Naive B cell (primary cell): ENCODE measurements around the gene KLHL25. TPM values are rescaled to one million over a fixed set of nuclear protein-coding genes. Genes with fewer than 3 reads are reported as not detected.

Experiments used
- ATAC-seq, 2 donors: fragments of 150-1000 bp; cut with Tn5 transposase; 2 replicates each; pipeline ENCODE4 v1.10.0; 2021; ENCODE audit warnings: low read depth in 2 of 2, mild to moderate bottlenecking in 2 of 2, moderate library complexity in 2 of 2
- DNase-seq: peaks from one replicate; pipeline ENCODE4 v3.0.0; 2022
- H3K27ac Mint-ChIP-seq, 6 donors: one replicate each; pipeline ENCODE4 v1.8.0; 2020 to 2022; ENCODE audit warnings: mild to moderate bottlenecking in 6 of 6, mixed read lengths in 6 of 6, moderate library complexity in 5 of 6, inconsistent platforms in 2 of 6
- H3K27me3 Mint-ChIP-seq, 3 donors: one replicate each; pipeline ENCODE4 v1.8.0; 2021 to 2022; ENCODE audit warnings: mixed read lengths in 3 of 3, mild to moderate bottlenecking in 1 of 3
- H3K36me3 Mint-ChIP-seq, 2 donors: one replicate each; pipeline ENCODE4 v1.8.0; 2020 to 2022; ENCODE audit warnings: mixed read lengths in 2 of 2, inconsistent platforms in 1 of 2, mild to moderate bottlenecking in 1 of 2
- H3K4me1 Mint-ChIP-seq, 3 donors: one replicate each; pipeline ENCODE4 v1.8.0; 2020 to 2022; ENCODE audit warnings: mixed read lengths in 3 of 3, inconsistent platforms in 1 of 3, mild to moderate bottlenecking in 1 of 3, moderate library complexity in 1 of 3
- H3K4me3 Mint-ChIP-seq, 8 donors: one replicate each; pipeline ENCODE4 v1.8.0; 2020 to 2022; ENCODE audit warnings: mild to moderate bottlenecking in 8 of 8, mixed read lengths in 8 of 8, moderate library complexity in 8 of 8, inconsistent platforms in 2 of 8
- H3K9me3 Mint-ChIP-seq, 7 donors: one replicate each; pipeline ENCODE4 v1.8.0; 2020 to 2022; ENCODE audit warnings: mixed read lengths in 7 of 7, mild to moderate bottlenecking in 5 of 7, inconsistent platforms in 2 of 7, moderate library complexity in 1 of 7
- polyA plus RNA-seq, 6 donors: library from polyadenylated mRNA; unstranded; fragments of 300-500 nt; fragmentation: Illumina TruSeq; gene quantifications; one replicate each; pipeline ENCODE4 v1.2.3, GENCODE V29; 2021; ENCODE audit warnings: low read depth in 6 of 6

Gene KLHL25
- polyA plus RNA-seq, 6 donors from 2014 or later, result 0.21 to 0.63 (median 0.36) TPM

GRCh38 chr15:85733416-85733815, 61.3 kb downstream of the KLHL25 start:
- ATAC-seq, result no peak
- H3K27ac Mint-ChIP-seq, result peak overlapping the region in 3 of 6 donors; percentile 66 to 90 (median 69)
- DNase-seq, result no peak
- H3K9me3 Mint-ChIP-seq, result peaks cover 2 to 19% (median 12%) of the 10 kb centered on the region in 7 donors
- no peaks in the 10 kb centered on the region for H3K27me3 Mint-ChIP-seq
- peaks cover 5 to 10% (median 7%) of the 10 kb centered on the region in 3 donors for H3K4me1 Mint-ChIP-seq
- H3K4me3 Mint-ChIP-seq, result peak overlapping the region in 1 of 8 donors; percentile 31
- H3K36me3 Mint-ChIP-seq, result peaks cover 40 to 54% of the 10 kb centered on the region in 2 donors

GRCh38 chr15:85730001-85730820, 64.5 kb downstream of the KLHL25 start:
- peak overlapping the region in 1 of 8 donors; percentile 11 for H3K4me3 Mint-ChIP-seq
- H3K36me3 Mint-ChIP-seq, result peaks cover 39 to 68% of the 10 kb centered on the region in 2 donors
- no peaks in the 10 kb centered on the region for H3K27me3 Mint-ChIP-seq

GRCh38 chr15:85727068-85727467, 67.7 kb downstream of the KLHL25 start:
- DNase-seq, result no peak
- Mint-ChIP-seq H3K4me3 (no peak overlapping the region), H3K27me3 (no peaks in the 10 kb centered on the region), H3K9me3 (no peaks in the 10 kb centered on the region), H3K4me1 (peaks cover 5 to 9% (median 7%) of the 10 kb centered on the region in 3 donors), H3K27ac (peak overlapping the region in 2 of 6 donors; percentile 36 to 82), H3K36me3 (peaks cover 33 to 45% of the 10 kb centered on the region in 2 donors)
- ATAC-seq, result no peak

More at GRCh38 chr15:85730001-85730820, 64.5 kb downstream of the KLHL25 start:
- peak overlapping the region in 5 of 6 donors; percentile 24 to 81 (median 67) for H3K27ac Mint-ChIP-seq
- ATAC-seq (peak; percentile 64 to 84), DNase-seq (peak; percentile 43)
- peaks cover 2 to 19% (median 12%) of the 10 kb centered on the region in 7 donors for H3K9me3 Mint-ChIP-seq
- peaks cover 5 to 10% (median 7%) of the 10 kb centered on the region in 3 donors for H3K4me1 Mint-ChIP-seq

DNA sequence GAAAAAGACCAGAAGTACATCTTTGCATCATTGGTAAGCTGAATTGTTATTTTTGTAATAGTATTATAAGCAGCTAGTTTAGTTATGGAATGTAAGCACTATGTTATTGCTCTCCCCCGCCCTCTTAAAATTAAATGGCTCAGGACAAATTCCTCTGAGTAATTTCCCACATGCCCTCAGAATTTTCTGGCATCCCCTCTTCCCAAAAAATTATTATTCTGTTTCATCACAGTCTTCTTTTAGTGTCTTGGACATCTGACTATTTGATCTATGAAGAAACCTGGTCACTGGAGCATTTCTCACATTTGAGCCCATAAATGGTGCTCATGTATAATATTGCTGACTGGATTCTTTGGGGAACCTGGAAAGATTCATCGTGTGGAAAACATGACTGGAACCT, 68.3 kb downstream of the KLHL25 start:
- peak overlapping the region in 2 of 6 donors; percentile 82 for H3K27ac Mint-ChIP-seq

GRCh38 chr15:85725564-85725963, 69.2 kb downstream of the KLHL25 start:
- ATAC-seq (no peak), DNase-seq (no peak)
- H3K4me1 Mint-ChIP-seq, result peaks cover 5 to 9% (median 7%) of the 10 kb centered on the region in 3 donors
- H3K27me3 Mint-ChIP-seq, result no peaks in the 10 kb centered on the region
- peaks cover 33% of the 10 kb centered on the region in 2 donors for H3K36me3 Mint-ChIP-seq
- no peak overlapping the region for H3K4me3 Mint-ChIP-seq
- H3K9me3 Mint-ChIP-seq, result no peaks in the 10 kb centered on the region
- H3K27ac Mint-ChIP-seq, result peak overlapping the region in 3 of 6 donors; percentile 4 to 42 (median 39)

More for the DNA sequence above, 68.3 kb downstream of the KLHL25 start:
- Mint-ChIP-seq H3K4me3 (no peak overlapping the region), H3K9me3 (no peaks in the 10 kb centered on the region), H3K36me3 (peaks cover 33 to 42% of the 10 kb centered on the region in 2 donors), H3K4me1 (peaks cover 5 to 9% (median 7%) of the 10 kb centered on the region in 3 donors), H3K27me3 (no peaks in the 10 kb centered on the region)
- DNase-seq (no peak), ATAC-seq (no peak)

GRCh38 chr15:85725019-85725418, 69.7 kb downstream of the KLHL25 start:
- no peak for ATAC-seq
- Mint-ChIP-seq H3K4me3 (no peak overlapping the region), H3K36me3 (peaks cover 29 to 33% of the 10 kb centered on the region in 2 donors), H3K9me3 (no peaks in the 10 kb centered on the region), H3K27ac (peak overlapping the region in 3 of 6 donors; percentile 20 to 74 (median 34)), H3K27me3 (no peaks in the 10 kb centered on the region), H3K4me1 (peaks cover 0 to 9% (median 4%) of the 10 kb centered on the region in 3 donors)
- no peak for DNase-seq

GRCh38 chr15:85723960-85724945, 70.5 kb downstream of the KLHL25 start:
- ATAC-seq (no peak), DNase-seq (no peak)
- H3K9me3 Mint-ChIP-seq, result no peaks in the 10 kb centered on the region
- peak overlapping the region; percentile 2 to 74 (median 42) for H3K27ac Mint-ChIP-seq
- H3K36me3 Mint-ChIP-seq, result peaks cover 29 to 33% of the 10 kb centered on the region in 2 donors
- H3K4me1 Mint-ChIP-seq, result peaks cover 0 to 9% (median 0%) of the 10 kb centered on the region in 3 donors
- no peaks in the 10 kb centered on the region for H3K27me3 Mint-ChIP-seq
- H3K4me3 Mint-ChIP-seq, result peak overlapping the region in 1 of 8 donors; percentile 27

DNA sequence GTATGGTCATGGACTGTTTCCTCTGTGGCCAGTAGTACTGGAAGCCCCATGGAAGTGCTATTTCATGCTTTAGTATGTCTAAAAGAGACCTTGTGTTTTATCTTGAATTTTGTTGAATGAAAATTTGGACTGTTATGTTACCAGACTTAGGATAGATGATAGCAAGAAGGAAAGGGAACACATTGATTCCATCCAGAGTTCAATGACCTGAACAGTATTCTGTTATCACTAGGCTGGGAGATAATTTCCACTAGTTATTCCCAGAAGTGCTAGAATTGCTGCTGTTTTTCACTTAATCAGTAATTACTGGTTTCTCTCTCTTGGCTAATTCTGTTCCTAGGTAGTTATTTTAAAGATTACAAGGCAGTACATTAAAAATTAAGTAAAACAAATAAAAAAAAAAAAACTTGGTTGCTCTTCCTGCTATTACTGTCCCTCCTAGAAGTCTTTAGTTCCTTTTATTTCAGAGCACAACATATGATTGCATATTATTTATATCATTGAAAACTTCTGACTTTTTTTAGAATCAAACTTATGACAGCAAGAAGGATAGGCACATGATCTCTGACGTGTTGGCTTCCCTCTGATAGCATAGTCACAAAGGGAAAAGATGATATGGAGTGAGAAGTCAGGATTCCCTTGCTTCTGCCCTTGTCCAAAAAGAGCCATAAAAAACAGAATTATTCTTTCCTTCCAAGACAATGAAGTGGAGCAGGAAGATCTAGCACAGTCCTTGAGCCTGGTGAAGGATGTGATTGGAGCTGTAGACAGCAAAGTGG, 72.2 kb downstream of the KLHL25 start:
- Mint-ChIP-seq H3K27ac (peak overlapping the region in 4 of 6 donors; percentile 6 to 85 (median 42)), H3K27me3 (no peaks in the 10 kb centered on the region), H3K36me3 (peaks cover 32 to 39% of the 10 kb centered on the region in 2 donors), H3K9me3 (no peaks in the 10 kb centered on the region), H3K4me1 (peaks cover 0 to 9% (median 6%) of the 10 kb centered on the region in 3 donors), H3K4me3 (no peak overlapping the region)
- DNase-seq, result no peak
- no peak for ATAC-seq

DNA sequence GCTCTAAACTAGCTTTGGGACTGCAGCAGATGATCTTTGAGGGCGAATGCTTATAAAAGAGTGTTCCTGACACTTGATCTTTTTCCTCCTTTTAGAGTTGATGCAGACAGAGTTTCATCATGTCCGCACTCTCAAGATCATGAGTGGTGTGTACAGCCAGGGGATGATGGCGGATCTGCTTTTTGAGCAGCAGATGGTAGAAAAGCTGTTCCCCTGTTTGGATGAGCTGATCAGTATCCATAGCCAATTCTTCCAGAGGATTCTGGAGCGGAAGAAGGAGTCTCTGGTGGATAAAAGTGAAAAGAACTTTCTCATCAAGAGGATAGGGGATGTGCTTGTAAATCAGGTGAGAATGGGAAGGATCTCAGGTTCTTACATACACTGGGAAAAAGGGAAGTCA, 75.7 kb downstream of the KLHL25 start:
- peaks cover 0 to 11% (median 6%) of the 10 kb centered on the region in 3 donors for H3K4me1 Mint-ChIP-seq
- H3K36me3 Mint-ChIP-seq, result peaks cover 31 to 37% of the 10 kb centered on the region in 2 donors
- no peak overlapping the region for H3K4me3 Mint-ChIP-seq
- H3K27me3 Mint-ChIP-seq, result no peaks in the 10 kb centered on the region
- no peaks in the 10 kb centered on the region for H3K9me3 Mint-ChIP-seq
- peak overlapping the region in 4 of 6 donors; percentile 47 to 85 (median 62) for H3K27ac Mint-ChIP-seq
- no peak for DNase-seq
- no peak for ATAC-seq

GRCh38 chr15:85718271-85718971, 76.3 kb downstream of the KLHL25 start:
- Mint-ChIP-seq H3K4me1 (peaks cover 0 to 14% (median 6%) of the 10 kb centered on the region in 3 donors), H3K4me3 (no peak overlapping the region), H3K27ac (peak overlapping the region in 1 of 6 donors; percentile 85), H3K27me3 (no peaks in the 10 kb centered on the region), H3K36me3 (peaks cover 31 to 41% of the 10 kb centered on the region in 2 donors), H3K9me3 (no peaks in the 10 kb centered on the region)
- ATAC-seq (peak in 1 of 2 donors; percentile 60), DNase-seq (no peak)

- Mint-ChIP-seq H3K36me3 (peaks cover 28 to 51% of the 10 kb centered on the region in 2 donors), H3K4me3 (no peak overlapping the region), H3K4me1 (peaks cover 0 to 18% (median 6%) of the 10 kb centered on the region in 3 donors), H3K27ac (peak overlapping the region in 3 of 6 donors; percentile 69 to 85 (median 85)), H3K9me3 (no peaks in the 10 kb centered on the region), H3K27me3 (no peaks in the 10 kb centered on the region)
- no peak for DNase-seq
- no peak for ATAC-seq
Measured at GRCh38 chr15:85717212-85717611, 77.5 kb downstream of the KLHL25 start.

GRCh38 chr15:85716261-85716660, 78.5 kb downstream of the KLHL25 start:
- no peak for DNase-seq
- peak overlapping the region in 3 of 6 donors; percentile 54 to 85 (median 82) for H3K27ac Mint-ChIP-seq
- peaks cover 0 to 18% (median 6%) of the 10 kb centered on the region in 3 donors for H3K4me1 Mint-ChIP-seq
- peaks cover 28 to 53% of the 10 kb centered on the region in 2 donors for H3K36me3 Mint-ChIP-seq
- H3K9me3 Mint-ChIP-seq, result no peaks in the 10 kb centered on the region
- no peak for ATAC-seq
- no peaks in the 10 kb centered on the region for H3K27me3 Mint-ChIP-seq
- no peak overlapping the region for H3K4me3 Mint-ChIP-seq
